22Rv1 (cell line): Measurements from ENCODE around the gene RASGRP2.

Source experiments
- H3K27ac ChIP-seq: fragments of 450-650 bp; 2 replicates; pipeline ENCODE4 v1.5.1; 2017
- CTCF ChIP-seq: fragments of 450-650 bp; IDR thresholded peaks from 2 replicates; pipeline ENCODE4 v1.5.1; 2017; ENCODE audit warnings: mild to moderate bottlenecking
- ZFX ChIP-seq: fragments of 450-650 bp; IDR thresholded peaks from 2 replicates; pipeline ENCODE4 v1.6.1; 2017; ENCODE audit warnings: antibody characterized with exemption, borderline replicate concordance

RASGRP2 gene

GRCh38 chr11:64687643-64688533 is 56.1 kb downstream of the RASGRP2 start:
- TF ChIP-seq ZFX (no peak), CTCF (no peak)
- H3K27ac ChIP-seq = no peak overlapping the region

- TF ChIP-seq ZFX (no peak), CTCF (no peak)
Observed at GRCh38 chr11:64687204-64687603, 56.7 kb downstream of the RASGRP2 start.

GRCh38 chr11:64686466-64687170 is 57.3 kb downstream of the RASGRP2 start:
- TF ChIP-seq ZFX (no peak), CTCF (no peak)
- H3K27ac ChIP-seq = no peak overlapping the region

More at GRCh38 chr11:64687204-64687603, 56.7 kb downstream of the RASGRP2 start:
- no peak overlapping the region for H3K27ac ChIP-seq

GRCh38 chr11:64685536-64685935 is 58.4 kb downstream of the RASGRP2 start:
- H3K27ac ChIP-seq = no peak overlapping the region
- no peak for TF ChIP-seq ZFX
- no peak for TF ChIP-seq CTCF

- TF ChIP-seq ZFX (no peak), CTCF (no peak)
- no peak overlapping the region for H3K27ac ChIP-seq
Observed at GRCh38 chr11:64684357-64684756, 59.6 kb downstream of the RASGRP2 start.

GRCh38 chr11:64681171-64681570 is 62.8 kb downstream of the RASGRP2 start:
- no peak overlapping the region for H3K27ac ChIP-seq
- TF ChIP-seq CTCF = no peak
- no peak for TF ChIP-seq ZFX

- TF ChIP-seq CTCF = no peak
- TF ChIP-seq ZFX = no peak
- no peak overlapping the region for H3K27ac ChIP-seq
Observed at GRCh38 chr11:64679846-64680245, 64.1 kb downstream of the RASGRP2 start.
